Measurements from ENCODE around the gene RNF224. TPM values are rescaled to one million over a fixed set of nuclear protein-coding genes. Genes with fewer than 3 reads are reported as not detected.

Gene RNF224
- total and polyA plus RNA-seq, 2 of the 13 experiments (the other 11 are each of a cell fraction or from before 2014, with no cell fraction given): 0.09 TPM; not detected in 1

GRCh38 chr9:137218754-137219271 lies 8.5 kb upstream of the RNF224 start (continued):
- TF ChIP-seq ZBTB10 (CRISPR knock-in tag; IDR thresholded peaks at IDR 0.05; ENCODE audit: borderline replicate concordance) (peak; percentile 56; the same call in 1 of the 2 replicates), BCL3 (CRISPR knock-in tag; IDR thresholded peaks at IDR 0.05) (no peak), FOXK2 (IDR thresholded peaks at IDR 0.05) (no peak), HNRNPL (IDR thresholded peaks at IDR 0.05; ENCODE audit: low read depth, low read length) (peak; percentile 95), SNAPC5 (CRISPR knock-in tag; IDR thresholded peaks at IDR 0.05; ENCODE audit: borderline replicate concordance) (no peak), CBFB (CRISPR knock-in tag; IDR thresholded peaks at IDR 0.05) (no peak; the same call in 1 of the 2 replicates), ATF6 (CRISPR knock-in tag; conservative IDR thresholded peaks at IDR 0.05) (no peak), ZNF350 (CRISPR knock-in tag; IDR thresholded peaks at IDR 0.05; ENCODE audit: borderline replicate concordance, low read depth) (peak; percentile 71; the same call in 1 of the 2 replicates), THRA (CRISPR knock-in tag; IDR thresholded peaks at IDR 0.05; ENCODE audit: borderline replicate concordance) (peak; percentile 71; the same call in 1 of the 2 replicates), MLLT10 (CRISPR knock-in tag; IDR thresholded peaks at IDR 0.05) (no peak), NCOR1 (IDR thresholded peaks at IDR 0.05; ENCODE audit: borderline replicate concordance, low read length) (no peak), JUNB (CRISPR knock-in tag; IDR thresholded peaks at IDR 0.05; ENCODE audit: borderline replicate concordance) (peak; percentile 86), PREB (CRISPR knock-in tag; IDR thresholded peaks at IDR 0.05) (no peak), DNMT1 (CRISPR knock-in tag; IDR thresholded peaks at IDR 0.05) (no peak), SALL2 (CRISPR knock-in tag; IDR thresholded peaks at IDR 0.05) (peak; percentile 34; the same call in 1 of the 2 replicates), ASH2L (IDR thresholded peaks at IDR 0.05; ENCODE audit: insufficient read length, low read depth, low read length) (peak; percentile 19), CENPX (CRISPR knock-in tag; IDR thresholded peaks at IDR 0.05) (no peak), ZNF335 (CRISPR knock-in tag; IDR thresholded peaks at IDR 0.05) (0 out of 2 replicates have a peak, but pooled peaks have one; percentile 60)
